ENCODE data around the gene ODC1.
"Not testable (repeated sequence)": the region's sequence is repeated elsewhere in the genome, so short reads cannot be mapped to it uniquely, and the experiment has no call there.

The ODC1 gene

DNA sequence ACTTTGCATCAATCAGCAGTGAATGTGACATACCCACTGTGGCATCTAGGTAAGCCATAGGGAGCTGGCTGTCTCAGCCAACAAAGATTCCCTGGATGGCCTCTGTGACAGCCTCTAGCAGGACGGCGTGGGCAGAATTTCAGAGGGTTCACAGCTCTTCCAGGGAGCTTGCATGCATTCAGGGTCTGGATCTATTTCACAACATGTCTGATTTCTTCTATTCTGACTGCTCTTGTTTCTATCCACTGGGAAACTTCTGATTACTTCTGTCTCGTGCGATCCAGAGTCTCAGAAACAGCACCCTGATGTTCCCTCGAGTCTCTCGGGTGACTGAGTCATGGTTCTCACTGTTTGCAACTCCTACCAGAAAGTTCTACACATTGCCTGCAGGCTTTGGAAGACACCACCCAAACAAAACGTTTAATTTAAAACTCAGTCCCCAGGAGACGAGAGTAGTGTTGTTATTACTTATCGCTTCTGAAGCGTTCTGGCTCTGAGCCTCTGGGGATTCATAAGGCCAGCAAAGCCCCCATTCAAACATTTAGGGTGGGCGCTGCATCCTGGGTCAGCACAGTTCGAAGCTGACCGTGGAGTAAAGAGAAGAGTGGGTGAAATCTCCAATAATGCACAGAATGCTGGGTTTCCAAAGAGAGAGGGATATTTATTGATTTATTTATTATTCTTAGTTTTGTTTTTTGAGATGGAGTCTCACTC is 41.9 kb upstream of the ODC1 start:
- Histone ChIP-seq H3K4me3 (no peak overlapping the region), H3K4me2 (no peak overlapping the region), H4K20me1 (no peaks in the 10 kb centered on the region), H3K36me3 (no peaks in the 10 kb centered on the region), H3K4me1 (peaks cover 42% of the 10 kb centered on the region), H3K27me3 (no peaks in the 10 kb centered on the region), H3K27ac (no peak overlapping the region), H3K9ac (no peak overlapping the region), H3K9me3 (peaks cover 17% of the 10 kb centered on the region)
- TF ChIP-seq Cebpa-rat (IDR thresholded peaks at IDR 0.05): no peak

DNA sequence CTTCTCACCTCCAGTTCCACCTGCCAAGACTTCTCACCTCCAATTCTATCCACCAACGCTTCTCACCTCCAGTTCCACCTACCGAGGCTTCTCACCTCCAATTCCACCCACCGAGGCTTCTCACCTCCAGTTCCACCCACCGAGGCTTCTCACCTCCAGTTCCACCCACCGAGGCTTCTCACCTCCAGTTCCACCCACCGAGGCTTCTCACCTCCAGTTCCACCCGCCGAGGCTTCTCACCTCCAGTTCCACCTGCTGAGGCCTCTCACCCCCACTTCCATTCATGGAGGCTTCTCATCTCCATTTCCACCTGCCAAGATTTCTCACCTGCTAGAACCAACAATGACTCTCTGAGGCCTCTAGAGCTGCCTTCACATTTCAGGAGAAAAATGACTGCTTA is 40.0 kb upstream of the ODC1 start:
- H3K9ac ChIP-seq, H3K4me3 ChIP-seq, H3K4me2 ChIP-seq, H3K27me3 ChIP-seq, H3K36me3 ChIP-seq, H4K20me1 ChIP-seq, H3K27ac ChIP-seq: not testable (repeated sequence)
- Histone ChIP-seq H3K4me1 (peaks cover 26% of the 10 kb centered on the region), H3K9me3 (peaks cover 17% of the 10 kb centered on the region)

DNA sequence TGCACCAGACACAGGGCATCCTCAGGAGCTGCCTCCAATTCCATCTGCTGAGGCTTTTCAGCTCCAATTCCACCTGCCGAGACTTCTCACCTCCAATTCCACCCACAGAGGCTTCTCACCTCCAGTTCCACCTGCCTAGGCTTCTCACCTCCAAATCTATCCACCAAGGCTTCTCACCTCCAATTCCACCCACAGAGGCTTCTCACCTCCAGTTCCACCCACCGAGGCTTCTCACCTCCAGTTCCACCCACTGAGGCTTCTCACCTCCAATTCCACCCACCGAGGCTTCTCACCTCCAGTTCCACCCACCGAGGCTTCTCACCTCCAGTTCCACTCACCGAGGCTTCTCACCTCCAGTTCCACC is 39.6 kb upstream of the ODC1 start:
- H3K4me1 ChIP-seq: peaks cover 22% of the 10 kb centered on the region
- H3K9me3 ChIP-seq: peaks cover 17% of the 10 kb centered on the region
- H3K27me3 ChIP-seq, H4K20me1 ChIP-seq, H3K36me3 ChIP-seq, H3K27ac ChIP-seq, H3K9ac ChIP-seq, H3K4me3 ChIP-seq: not testable (repeated sequence)
- peak overlapping the region; percentile 57 for H3K4me2 ChIP-seq

DNA sequence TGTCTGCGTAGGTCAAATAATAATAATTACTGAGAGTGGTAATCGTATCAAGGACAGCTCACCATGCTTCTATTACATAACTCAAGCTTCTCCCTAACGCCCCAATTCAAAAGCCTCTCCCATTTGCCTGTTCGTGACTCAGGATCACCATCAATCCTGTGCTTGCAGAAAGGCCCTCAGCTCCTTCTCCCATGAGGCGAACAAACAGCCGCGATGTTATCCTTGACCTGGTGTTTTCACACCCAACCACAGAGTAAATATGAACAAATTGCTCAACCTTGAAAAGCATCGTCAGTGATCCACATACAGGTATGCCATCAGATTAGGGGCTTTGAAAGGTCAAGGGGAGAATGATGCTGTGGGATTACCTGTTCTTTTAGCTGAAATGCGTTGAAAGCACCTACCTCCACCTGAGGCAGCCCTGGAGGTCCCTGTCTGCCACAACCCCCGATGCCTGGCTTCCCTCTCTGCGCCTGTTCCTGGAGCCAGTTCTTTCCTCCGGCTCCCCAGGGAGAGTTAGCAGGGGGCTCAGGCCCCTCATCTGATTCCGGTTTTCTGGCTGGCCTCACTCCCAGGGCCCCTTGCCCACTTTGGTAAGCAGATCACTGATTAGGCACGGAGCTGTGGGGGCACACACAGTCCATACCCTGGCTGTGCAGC is 39.1 kb upstream of the ODC1 start:
- no peak overlapping the region for H3K4me3 ChIP-seq
- no peak for TF ChIP-seq Cebpa-rat (IDR thresholded peaks at IDR 0.05)
- peak overlapping the region; percentile 57 for H3K4me2 ChIP-seq
- no peaks in the 10 kb centered on the region for H3K36me3 ChIP-seq
- no peaks in the 10 kb centered on the region for H3K27me3 ChIP-seq
- H3K9ac ChIP-seq: no peak overlapping the region
- no peaks in the 10 kb centered on the region for H4K20me1 ChIP-seq
- H3K9me3 ChIP-seq: peaks cover 13% of the 10 kb centered on the region
- H3K4me1 ChIP-seq: peaks cover 21% of the 10 kb centered on the region
- H3K27ac ChIP-seq: no peak overlapping the region

GRCh38 chr2:10486601-10487079 is 38.5 kb upstream of the ODC1 start:
- H3K9ac ChIP-seq: no peak overlapping the region
- no peaks in the 10 kb centered on the region for H3K27me3 ChIP-seq

DNA sequence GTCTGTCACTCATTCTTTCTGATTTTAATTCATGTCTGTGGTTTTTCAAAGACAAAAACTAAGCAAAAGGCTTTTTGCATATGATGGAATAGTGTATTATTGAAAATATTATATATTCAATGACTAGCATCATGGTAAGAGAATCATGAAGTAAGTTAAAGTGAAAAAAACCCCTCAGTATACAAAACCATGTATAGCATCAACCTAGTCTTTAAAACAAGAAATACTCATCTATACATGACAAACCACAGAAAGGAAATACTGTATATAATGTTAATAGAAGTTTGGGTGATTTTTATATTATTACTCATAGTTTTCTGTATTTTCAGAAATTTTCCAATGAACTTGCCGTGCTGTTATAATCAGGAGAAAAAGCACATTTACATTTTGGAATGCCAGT is 38.0 kb upstream of the ODC1 start:
- Histone ChIP-seq H3K9me3 (peaks cover 2% of the 10 kb centered on the region; the same call in 1 of the 2 replicates), H4K20me1 (no peaks in the 10 kb centered on the region), H3K27me3 (no peaks in the 10 kb centered on the region), H3K4me1 (peaks cover 21% of the 10 kb centered on the region), H3K4me3 (no peak overlapping the region), H3K27ac (no peak overlapping the region), H3K4me2 (peak overlapping the region; percentile 57), H3K9ac (no peak overlapping the region), H3K36me3 (no peaks in the 10 kb centered on the region)
- no peak for TF ChIP-seq Cebpa-rat (IDR thresholded peaks at IDR 0.05)

More at GRCh38 chr2:10486601-10487079, 38.5 kb upstream of the ODC1 start:
- no peaks in the 10 kb centered on the region for H4K20me1 ChIP-seq
- no peak for TF ChIP-seq Cebpa-rat (IDR thresholded peaks at IDR 0.05)
- peaks cover 7% of the 10 kb centered on the region for H3K9me3 ChIP-seq
- H3K4me3 ChIP-seq: no peak overlapping the region
- H3K4me2 ChIP-seq: peak overlapping the region; percentile 57
- H3K27ac ChIP-seq: no peak overlapping the region
- peaks cover 21% of the 10 kb centered on the region for H3K4me1 ChIP-seq
- H3K36me3 ChIP-seq: no peaks in the 10 kb centered on the region

DNA sequence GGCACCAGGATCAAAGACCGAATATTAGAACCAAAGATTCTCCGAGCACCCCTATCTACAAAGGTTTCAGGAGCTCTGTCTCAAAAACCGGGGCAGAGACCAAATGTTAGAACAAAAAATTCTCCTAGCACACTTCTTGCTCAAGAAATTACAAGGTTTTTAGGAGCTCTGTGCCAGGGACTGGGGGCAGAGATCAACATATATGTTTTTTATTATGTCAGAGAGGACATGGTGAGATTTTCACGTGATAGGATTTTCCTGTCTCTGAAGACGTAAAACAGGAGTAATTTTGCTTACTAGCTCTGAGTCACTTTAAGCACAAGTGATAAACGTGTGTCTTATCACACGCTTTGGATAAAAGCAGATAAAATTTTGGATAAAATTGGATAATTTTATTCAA is 34.8 kb upstream of the ODC1 start:
- Histone ChIP-seq H3K4me3 (no peak overlapping the region), H3K9ac (no peak overlapping the region), H3K9me3 (no peaks in the 10 kb centered on the region), H3K27me3 (no peaks in the 10 kb centered on the region), H3K4me1 (peaks cover 41% of the 10 kb centered on the region), H3K4me2 (no peak overlapping the region), H4K20me1 (no peaks in the 10 kb centered on the region), H3K36me3 (no peaks in the 10 kb centered on the region), H3K27ac (no peak overlapping the region)
- no peak for TF ChIP-seq Cebpa-rat (IDR thresholded peaks at IDR 0.05)

DNA sequence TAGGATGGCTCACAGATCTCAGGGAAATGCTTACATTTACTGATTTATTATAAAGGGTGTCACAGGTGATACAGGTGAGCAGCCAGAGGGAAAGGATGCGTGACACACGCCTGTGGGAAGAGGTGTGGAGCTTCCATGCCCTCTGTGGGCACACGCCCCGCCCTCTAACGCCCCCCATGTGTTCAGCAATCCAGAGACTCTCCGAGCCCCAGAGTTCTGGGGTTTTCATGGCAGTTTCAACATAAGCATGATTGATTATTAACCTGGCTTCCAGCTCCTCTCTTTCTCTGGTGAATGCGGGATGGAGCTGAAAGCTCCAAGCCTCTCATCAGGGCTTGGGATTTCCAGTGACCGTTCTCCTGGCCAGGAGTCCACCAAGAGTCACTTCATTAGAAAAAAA is 34.3 kb upstream of the ODC1 start:
- Histone ChIP-seq H3K36me3 (no peaks in the 10 kb centered on the region), H4K20me1 (no peaks in the 10 kb centered on the region), H3K27ac (no peak overlapping the region), H3K4me1 (peaks cover 42% of the 10 kb centered on the region), H3K4me3 (no peak overlapping the region), H3K9me3 (no peaks in the 10 kb centered on the region), H3K9ac (no peak overlapping the region), H3K4me2 (no peak overlapping the region), H3K27me3 (no peaks in the 10 kb centered on the region)
- TF ChIP-seq Cebpa-rat (IDR thresholded peaks at IDR 0.05): no peak

DNA sequence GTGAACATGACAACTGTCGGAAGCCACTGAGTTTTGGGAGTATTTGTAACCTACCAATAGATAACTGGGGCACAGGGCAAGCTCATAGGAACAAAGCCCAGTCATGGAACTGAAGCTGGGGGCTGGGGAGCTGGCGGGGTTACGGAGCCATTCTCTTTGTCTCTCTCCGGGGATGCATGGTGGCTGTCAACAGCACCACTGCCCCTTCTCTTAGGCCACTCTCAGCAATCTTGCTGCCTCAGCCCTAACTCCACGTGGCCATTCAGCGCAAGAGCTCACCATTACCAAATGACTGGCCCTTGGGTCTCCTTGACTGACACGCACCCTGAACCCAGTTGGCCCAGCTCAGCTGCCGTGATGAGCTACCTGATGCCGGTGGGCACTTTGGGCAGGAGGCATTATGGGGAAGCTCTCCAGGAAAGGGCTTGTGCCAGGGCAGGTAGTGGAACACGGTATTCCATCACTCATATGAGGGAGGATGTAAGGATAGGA is 33.6 kb upstream of the ODC1 start:
- Histone ChIP-seq H3K27me3 (no peaks in the 10 kb centered on the region), H3K9ac (no peak overlapping the region), H4K20me1 (no peaks in the 10 kb centered on the region), H3K4me3 (no peak overlapping the region), H3K27ac (no peak overlapping the region), H3K4me2 (no peak overlapping the region), H3K9me3 (no peaks in the 10 kb centered on the region), H3K36me3 (no peaks in the 10 kb centered on the region), H3K4me1 (peaks cover 42% of the 10 kb centered on the region)
- no peak for TF ChIP-seq Cebpa-rat (IDR thresholded peaks at IDR 0.05)

GRCh38 chr2:10481055-10481665 is 33.0 kb upstream of the ODC1 start:
- H3K4me2 ChIP-seq: no peak overlapping the region
- no peak overlapping the region for H3K9ac ChIP-seq
- TF ChIP-seq Cebpa-rat (IDR thresholded peaks at IDR 0.05): no peak
- no peaks in the 10 kb centered on the region for H3K9me3 ChIP-seq
- H3K4me3 ChIP-seq: no peak overlapping the region
- no peaks in the 10 kb centered on the region for H3K27me3 ChIP-seq
- H4K20me1 ChIP-seq: no peaks in the 10 kb centered on the region
- peaks cover 43% of the 10 kb centered on the region for H3K4me1 ChIP-seq
- H3K27ac ChIP-seq: no peak overlapping the region
- H3K36me3 ChIP-seq: no peaks in the 10 kb centered on the region
